Activated CD8-positive, alpha-beta memory T cell treated with anti-CD3 and anti-CD28 coated beads for 4 hours (primary cell): Measurements from ENCODE around the gene AIMP2.
"Not testable (repeated sequence)": the region's sequence is repeated elsewhere in the genome, so short reads cannot be mapped to it uniquely, and the experiment has no call there.

ENCODE experiments used
- DNase-seq, 2 donors: peaks; one replicate each; pipeline ENCODE4 v3.0.0-alpha.2; 2020; ENCODE audit warnings: low read depth in 2 of 2

Gene AIMP2

GRCh38 chr7:6008668-6009611 lies at the start of gene AIMP2, which contains the start of gene PMS2:
AIMP2 (plus strand) TSS chr7:6009272; CDS start chr7:6009364, 92 bp downstream.
PMS2 (minus strand) TSS chr7:6009049; CDS start chr7:6009019, 30 bp downstream.
- peak; percentile 94 to 95 for DNase-seq

- not testable (repeated sequence) for DNase-seq
These were observed 45.9 kb upstream of the AIMP2 start for GRCh38 chr7:5963205-5963604.

- DNase-seq, result not testable (repeated sequence)
These were observed 45.3 kb upstream of the AIMP2 start for GRCh38 chr7:5963810-5964209.

- DNase-seq, result not testable (repeated sequence)
These were observed 38.6 kb upstream of the AIMP2 start, which contains the start of gene RSPH10B for GRCh38 chr7:5970347-5970911. RSPH10B (minus strand) TSS chr7:5970689; CDS start chr7:5967116, 3,573 bp downstream.

- DNase-seq, result not testable (repeated sequence)
These were observed 35.5 kb upstream of the AIMP2 start for GRCh38 chr7:5973580-5973979.

- DNase-seq, result not testable (repeated sequence)
These were observed 29.3 kb upstream of the AIMP2 start for GRCh38 chr7:5979680-5980314.

GRCh38 chr7:5987061-5987460 lies 22.0 kb upstream of the AIMP2 start:
- DNase-seq, result not testable (repeated sequence)

- peak in 1 of 2 donors; percentile 15 for DNase-seq
These were observed 11.8 kb upstream of the AIMP2 start for GRCh38 chr7:5997210-5997808.

GRCh38 chr7:6007386-6007785 lies 1.7 kb upstream of the AIMP2 start:
- DNase-seq, result no peak

GRCh38 chr7:6007835-6008590 lies 1.1 kb upstream of the AIMP2 start:
- not testable (repeated sequence) for DNase-seq

GRCh38 chr7:6010370-6010769 lies 1.3 kb downstream of the AIMP2 start:
- not testable (repeated sequence) for DNase-seq

- DNase-seq, result no peak
These were observed 2.5 kb downstream of the AIMP2 start for GRCh38 chr7:6011541-6011940.

- no peak for DNase-seq
These were observed 3.5 kb downstream of the AIMP2 start for GRCh38 chr7:6012355-6013104.

GRCh38 chr7:6015917-6016652 lies 7.0 kb downstream of the AIMP2 start:
- no peak for DNase-seq

- no peak for DNase-seq
These were observed 7.5 kb downstream of the AIMP2 start for GRCh38 chr7:6016653-6016966.

- no peak for DNase-seq
These were observed 11.6 kb downstream of the AIMP2 start for GRCh38 chr7:6020371-6021286.

- DNase-seq, result no peak
These were observed 13.6 kb downstream of the AIMP2 start for GRCh38 chr7:6022707-6023106.

GRCh38 chr7:6023974-6024435 lies 14.9 kb downstream of the AIMP2 start:
- no peak for DNase-seq
